Breast epithelium (tissue), 4 donors: ENCODE measurements around the gene PCLAF. TPM values are rescaled to one million over a fixed set of nuclear protein-coding genes. Genes with fewer than 3 reads are reported as not detected.

Source experiments
- DNase-seq, 2 donors: peaks; one replicate each; pipeline ENCODE4 v3.0.0-alpha.2; 2019; ENCODE audit warnings: low spot score in 2 of 2
- H3K27ac ChIP-seq, 2 donors: fragments of 200-600 bp; sonication (generic) in 1 of 2; one replicate each; pipeline ENCODE4 v1.5.1; 2016 to 2019; ENCODE audit warnings: mild to moderate bottlenecking in 1 of 2
- H3K27me3 ChIP-seq, 2 donors: fragments of 200-600 bp; sonication (generic) in 1 of 2; one replicate each; pipeline versions ENCODE4 v1.5.1 to v1.6.0; 2017 to 2019; ENCODE audit warnings: control low read depth in 1 of 2, mild to moderate bottlenecking in 1 of 2
- H3K36me3 ChIP-seq: fragments of 200-600 bp; one replicate; pipeline ENCODE4 v1.5.1; 2019
- H3K4me1 ChIP-seq, 2 donors: fragments of 200-600 bp; sonication (generic); one replicate each; pipeline ENCODE4 v1.5.1; 2016 to 2019; ENCODE audit warnings: control low read depth in 1 of 2
- H3K4me3 ChIP-seq, 3 donors: fragments of 200-600 bp; sonication (generic); 1 replicate in 2 of 3; 2 replicates in 1 of 3; pipeline ENCODE4 v1.5.1; 2016 to 2019; ENCODE audit warnings: mild to moderate bottlenecking in 3 of 3, moderate library complexity in 2 of 3
- H3K9me3 ChIP-seq, 2 donors: fragments of 200-600 bp; sonication (generic) in 1 of 2; one replicate each; pipeline ENCODE4 v1.5.1; 2016 to 2019; ENCODE audit warnings: control low read depth in 1 of 2
- CTCF ChIP-seq, 3 donors: fragments of 450-650 bp; IDR thresholded peaks; one replicate each; pipeline ENCODE4 v1.5.1; 2016 to 2017; ENCODE audit warnings: antibody characterized with exemption in 3 of 3, mild to moderate bottlenecking in 3 of 3, moderate library complexity in 3 of 3
- POLR2A ChIP-seq: fragments of 450-650 bp; IDR thresholded peaks from one replicate; pipeline ENCODE4 v1.6.1; 2016; ENCODE audit warnings: antibody characterized with exemption, mild to moderate bottlenecking, moderate library complexity
- POLR2AphosphoS5 ChIP-seq, 3 donors: sonication (generic); formaldehyde crosslinking; IDR thresholded peaks; one replicate each; pipeline ENCODE4 v1.6.1; 2017; ENCODE audit warnings: antibody characterized with exemption in 3 of 3
- intact Hi-C: fragments of 100-400 bp; cut with DNase I; formaldehyde crosslinking; loops from one replicate; pipeline ENCODE4 v1.15.1; 2023; ENCODE audit warnings: low total_unique reads
- total RNA-seq, 3 donors: library from RNA; depleted of rRNA; stranded (reverse); fragments of >200 nt; gene quantifications; one replicate each; pipeline ENCODE4 v1.1.0, GENCODE V29; 2016

PCLAF gene
- total RNA-seq, 3 donors from 2014 or later, result 0.48 to 0.66 (median 0.59) TPM

- TF ChIP-seq POLR2AphosphoS5 (IDR thresholded peaks at IDR 0.05) (no peak), POLR2A (no peak), CTCF (IDR thresholded peaks at IDR 0.05) (no peak)
- H3K27me3 ChIP-seq, result no peaks in the 10 kb centered on the region
- DNase-seq, result no peak
- H3K36me3 ChIP-seq, result no peaks in the 10 kb centered on the region
- no peaks in the 10 kb centered on the region for H3K4me1 ChIP-seq
- H3K4me3 ChIP-seq, result no peak overlapping the region
- no peaks in the 10 kb centered on the region for H3K9me3 ChIP-seq
- H3K27ac ChIP-seq, result no peak overlapping the region
- intact Hi-C loops, result no loop called here
Observed at GRCh38 chr15:64369078-64369607, 12.1 kb downstream of the PCLAF start.

- no peak overlapping the region for H3K27ac ChIP-seq
- no peak for TF ChIP-seq CTCF (IDR thresholded peaks at IDR 0.05)
- no peak for TF ChIP-seq POLR2A
- no peak for TF ChIP-seq POLR2AphosphoS5 (IDR thresholded peaks at IDR 0.05)
- H3K9me3 ChIP-seq, result no peaks in the 10 kb centered on the region
- no peaks in the 10 kb centered on the region for H3K4me1 ChIP-seq
- no peak overlapping the region for H3K4me3 ChIP-seq
- no peak for DNase-seq
- H3K36me3 ChIP-seq, result no peaks in the 10 kb centered on the region
- intact Hi-C loops, result no loop called here
- H3K27me3 ChIP-seq, result no peaks in the 10 kb centered on the region
Observed at GRCh38 chr15:64361259-64361658, 20.0 kb downstream of the PCLAF start.

- no peaks in the 10 kb centered on the region for H3K27me3 ChIP-seq
- H3K4me1 ChIP-seq, result peaks cover 3 to 11% of the 10 kb centered on the region in 2 donors
- H3K9me3 ChIP-seq, result no peaks in the 10 kb centered on the region
- peak overlapping the region in 1 of 2 donors; percentile 80 for H3K27ac ChIP-seq
- intact Hi-C loops, result no loop called here
- H3K4me3 ChIP-seq, result peak overlapping the region; percentile 95 to 97 (median 96)
- H3K36me3 ChIP-seq, result no peaks in the 10 kb centered on the region
- no peak for TF ChIP-seq POLR2AphosphoS5 (IDR thresholded peaks at IDR 0.05)
- peak in 1 of 3 donors; percentile 4 for TF ChIP-seq CTCF (IDR thresholded peaks at IDR 0.05)
- TF ChIP-seq POLR2A, result no peak
- no peak for DNase-seq
Observed at GRCh38 chr15:64356710-64357040, 24.6 kb downstream of the PCLAF start.

GRCh38 chr15:64355944-64356709 lies 25.1 kb downstream of the PCLAF start, which contains the start of gene CSNK1G1:
Gene CSNK1G1 (minus strand): TSS chr15:64356173. CDS start chr15:64300499, 55,674 bp downstream.
- Histone ChIP-seq H3K27ac (peak within 1 kb of the TSS; percentile 80 to 84), H3K36me3 (no peaks in the 10 kb centered on the region), H3K4me1 (peaks cover 3 to 11% of the 10 kb centered on the region in 2 donors), H3K9me3 (no peaks in the 10 kb centered on the region), H3K4me3 (peak within 1 kb of the TSS; percentile 95 to 97 (median 96)), H3K27me3 (no peaks in the 10 kb centered on the region)
- intact Hi-C loops, result no loop called here
- DNase-seq, result peak; percentile 90 to 91
- TF ChIP-seq POLR2A, result no peak
- peak; percentile 55 to 84 (median 57) for TF ChIP-seq POLR2AphosphoS5 (IDR thresholded peaks at IDR 0.05)
- peak in 2 of 3 donors; percentile 40 to 48 for TF ChIP-seq CTCF (IDR thresholded peaks at IDR 0.05)

GRCh38 chr15:64355348-64355943 lies 25.8 kb downstream of the PCLAF start:
- Histone ChIP-seq H3K27ac (peak overlapping the region; percentile 80 to 84), H3K36me3 (no peaks in the 10 kb centered on the region), H3K4me1 (peaks cover 3 to 11% of the 10 kb centered on the region in 2 donors), H3K9me3 (no peaks in the 10 kb centered on the region), H3K4me3 (peak overlapping the region; percentile 95 to 97 (median 96)), H3K27me3 (no peaks in the 10 kb centered on the region)
- intact Hi-C loops, result no loop called here
- no peak for TF ChIP-seq POLR2AphosphoS5 (IDR thresholded peaks at IDR 0.05)
- no peak for TF ChIP-seq POLR2A
- TF ChIP-seq CTCF (IDR thresholded peaks at IDR 0.05), result no peak
- DNase-seq, result no peak
